HEK293 (cell line): Measurements from ENCODE around the gene UTP4.
A peak's percentile ranks its signal among the peaks of the same experiment; 100 is the strongest.

Source experiments
- CTCF ChIA-PET: fragments of 350-600 bp; formaldehyde crosslinking; extraction: SDS; loops from one replicate; lab custom pipeline; 2021; ENCODE audit warnings: antibody characterized with exemption; lab: Yijun Ruan, JAX
- POLR2A ChIA-PET: fragments of 300-600 bp; formaldehyde crosslinking; extraction: SDS; loops from one replicate; lab custom pipeline; 2020; ENCODE audit warnings: antibody characterized with exemption, inconsistent platforms; lab: Yijun Ruan, JAX
- H3K27ac ChIP-seq: fragments of 200-500 bp; sonication (Bioruptor generic); 2 replicates; pipeline ENCODE4 v1.5.1; 2014; ENCODE audit warnings: low read depth, low read length, control low read depth, inconsistent platforms; ENCODE audit errors: extremely low read depth
- H3K36me3 ChIP-seq, 2 experiments: fragments of 200-500 bp in 1 of 2; sonication (Bioruptor generic) in 1 of 2; 1 replicate in 1 of 2; 2 replicates in 1 of 2; pipeline ENCODE4 v1.5.1; 2014 to 2017; ENCODE audit warnings: inconsistent platforms in 2 of 2, low read length in 2 of 2; ENCODE audit not compliant: control insufficient read depth in 2 of 2, insufficient read depth in 1 of 2
- H3K4me1 ChIP-seq: fragments of 200-500 bp; sonication (Bioruptor generic); 2 replicates; pipeline ENCODE4 v1.5.1; 2014; ENCODE audit warnings: mild to moderate bottlenecking, low read length, inconsistent platforms; ENCODE audit not compliant: control insufficient read depth, insufficient read depth
- H3K4me3 ChIP-seq: 2 replicates; pipeline ENCODE4 v1.5.1; 2011; ENCODE audit warnings: low read depth, mild to moderate bottlenecking, control low read depth, low read length, moderate library complexity
- H3K9me3 ChIP-seq: fragments of 200-500 bp; sonication (Bioruptor generic); 2 replicates; pipeline ENCODE4 v1.5.1; 2014; ENCODE audit warnings: low read depth, low read length, inconsistent platforms; ENCODE audit not compliant: control insufficient read depth, insufficient read depth
- EGR2 ChIP-seq: fragments of 450-650 bp; formaldehyde crosslinking; IDR thresholded peaks from 2 replicates; pipeline ENCODE4 v1.5.1; 2016; ENCODE audit warnings: low read depth, missing biosample characterization, missing genetic modification characterization
- IKZF3 ChIP-seq: fragments of 450-650 bp; IDR thresholded peaks from 2 replicates; pipeline ENCODE4 v1.5.0; 2018; ENCODE audit warnings: missing biosample characterization, mild to moderate bottlenecking, missing genetic modification characterization, moderate library complexity
- KLF1 ChIP-seq: fragments of 450-650 bp; formaldehyde crosslinking; IDR thresholded peaks from 2 replicates; pipeline ENCODE4 v1.5.1; 2016; ENCODE audit warnings: missing biosample characterization, missing genetic modification characterization
- KLF8 ChIP-seq: fragments of 450-650 bp; formaldehyde crosslinking; IDR thresholded peaks from 2 replicates; pipeline ENCODE4 v1.5.1; 2016; ENCODE audit warnings: missing biosample characterization, missing genetic modification characterization
- SP3 ChIP-seq: fragments of 450-650 bp; formaldehyde crosslinking; IDR thresholded peaks from 2 replicates; pipeline ENCODE4 v1.5.1; 2016; ENCODE audit warnings: missing biosample characterization, missing genetic modification characterization
- YY1 ChIP-seq: fragments of 450-650 bp; formaldehyde crosslinking; IDR thresholded peaks from 2 replicates; pipeline ENCODE4 v1.5.1; 2018; ENCODE audit warnings: missing biosample characterization, missing genetic modification characterization
- ZFP3 ChIP-seq: fragments of 450-650 bp; formaldehyde crosslinking; IDR thresholded peaks from 2 replicates; pipeline ENCODE4 v1.5.1; 2016; ENCODE audit warnings: low read depth, missing biosample characterization, missing genetic modification characterization
- ZNF114 ChIP-seq: fragments of 450-650 bp; formaldehyde crosslinking; IDR thresholded peaks from 2 replicates; pipeline ENCODE4 v1.5.0; 2017; ENCODE audit warnings: missing biosample characterization, missing genetic modification characterization
- ZNF19 ChIP-seq: fragments of 450-650 bp; formaldehyde crosslinking; IDR thresholded peaks from 2 replicates; pipeline ENCODE4; 2016; ENCODE audit warnings: missing biosample characterization, missing genetic modification characterization, low read depth
- ZNF292 ChIP-seq: fragments of 450-650 bp; formaldehyde crosslinking; IDR thresholded peaks from 2 replicates; pipeline ENCODE4 v1.5.1; 2016; ENCODE audit warnings: low read depth, missing biosample characterization, missing genetic modification characterization, borderline replicate concordance
- ZNF391 ChIP-seq: fragments of 450-650 bp; formaldehyde crosslinking; IDR thresholded peaks from 2 replicates; pipeline ENCODE4 v1.5.1; 2016; ENCODE audit warnings: low read depth, missing biosample characterization, missing genetic modification characterization, borderline replicate concordance
- ZNF600 ChIP-seq: fragments of 450-650 bp; formaldehyde crosslinking; IDR thresholded peaks from 2 replicates; pipeline ENCODE4 v1.5.1; 2016; ENCODE audit warnings: missing biosample characterization, missing genetic modification characterization
- ZNF610 ChIP-seq: fragments of 450-650 bp; formaldehyde crosslinking; IDR thresholded peaks from 2 replicates; pipeline ENCODE4 v1.5.1; 2016; ENCODE audit warnings: missing biosample characterization, missing genetic modification characterization, borderline replicate concordance
- ZNF701 ChIP-seq: fragments of 450-650 bp; formaldehyde crosslinking; IDR thresholded peaks from 2 replicates; pipeline ENCODE4 v1.5.1; 2016; ENCODE audit warnings: missing biosample characterization, missing genetic modification characterization
- ZNF76 ChIP-seq: fragments of 450-650 bp; formaldehyde crosslinking; IDR thresholded peaks from 2 replicates; pipeline ENCODE4; 2016; ENCODE audit warnings: low read depth, missing biosample characterization, missing genetic modification characterization, borderline replicate concordance
- ZXDB ChIP-seq: fragments of 450-650 bp; formaldehyde crosslinking; IDR thresholded peaks from 2 replicates; pipeline ENCODE4 v1.5.1; 2016; ENCODE audit warnings: missing biosample characterization, missing genetic modification characterization
- TF ChIP-seq, protein P1 (sequence below): fragments of 450-650 bp; formaldehyde crosslinking; IDR thresholded peaks from 2 replicates; pipeline ENCODE4 v1.5.1; 2016; ENCODE audit warnings: missing biosample characterization, missing genetic modification characterization
- TF ChIP-seq, protein P2 (sequence below): fragments of 450-650 bp; formaldehyde crosslinking; IDR thresholded peaks from 2 replicates; pipeline ENCODE4 v1.5.1; 2016; ENCODE audit warnings: missing biosample characterization, missing genetic modification characterization
- TF ChIP-seq, protein P3 (sequence below): fragments of 450-650 bp; formaldehyde crosslinking; IDR thresholded peaks from 2 replicates; pipeline ENCODE4 v1.5.1; 2016; ENCODE audit warnings: missing biosample characterization, missing genetic modification characterization
- TF ChIP-seq, protein P4 (sequence below): fragments of 450-650 bp; formaldehyde crosslinking; IDR thresholded peaks from 2 replicates; pipeline ENCODE4 v1.5.1; 2017; ENCODE audit warnings: missing biosample characterization, missing genetic modification characterization
- TF ChIP-seq, protein P5 (sequence below): fragments of 450-650 bp; formaldehyde crosslinking; IDR thresholded peaks from 2 replicates; pipeline ENCODE4 v1.5.1; 2016; ENCODE audit warnings: missing biosample characterization, missing genetic modification characterization
- TF ChIP-seq, protein P6 (sequence below): fragments of 450-650 bp; formaldehyde crosslinking; IDR thresholded peaks from 2 replicates; pipeline ENCODE4 v1.5.1; 2016; ENCODE audit warnings: missing biosample characterization, missing genetic modification characterization, low read depth

UTP4 gene

DNA sequence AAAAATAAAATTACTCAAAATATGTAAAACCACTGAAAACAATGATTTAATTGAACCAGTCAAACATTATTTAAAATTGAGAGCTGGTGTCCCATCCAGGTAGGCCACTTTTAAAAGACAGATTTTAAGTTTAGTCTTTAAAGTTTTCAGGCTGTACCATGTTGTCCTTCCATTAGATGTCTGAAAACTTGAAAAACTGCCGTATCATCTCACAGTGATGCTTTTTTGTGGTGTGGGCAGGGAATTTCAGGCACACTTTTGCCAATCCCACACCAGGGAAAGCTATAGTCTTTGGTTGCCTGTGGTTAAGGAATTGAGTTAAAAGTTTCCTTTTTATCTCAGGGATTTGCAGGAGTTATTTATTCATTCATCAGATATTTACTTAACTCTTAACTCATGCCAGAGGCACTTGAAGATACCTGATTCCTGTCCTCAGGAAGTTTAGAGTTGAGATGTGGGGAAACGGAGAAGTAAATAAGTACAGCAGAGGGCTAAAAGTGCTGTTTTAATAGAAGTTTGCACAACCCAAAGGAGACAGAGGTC is 57.7 kb downstream of the UTP4 start (continued):
- TF ChIP-seq, protein P1, sequence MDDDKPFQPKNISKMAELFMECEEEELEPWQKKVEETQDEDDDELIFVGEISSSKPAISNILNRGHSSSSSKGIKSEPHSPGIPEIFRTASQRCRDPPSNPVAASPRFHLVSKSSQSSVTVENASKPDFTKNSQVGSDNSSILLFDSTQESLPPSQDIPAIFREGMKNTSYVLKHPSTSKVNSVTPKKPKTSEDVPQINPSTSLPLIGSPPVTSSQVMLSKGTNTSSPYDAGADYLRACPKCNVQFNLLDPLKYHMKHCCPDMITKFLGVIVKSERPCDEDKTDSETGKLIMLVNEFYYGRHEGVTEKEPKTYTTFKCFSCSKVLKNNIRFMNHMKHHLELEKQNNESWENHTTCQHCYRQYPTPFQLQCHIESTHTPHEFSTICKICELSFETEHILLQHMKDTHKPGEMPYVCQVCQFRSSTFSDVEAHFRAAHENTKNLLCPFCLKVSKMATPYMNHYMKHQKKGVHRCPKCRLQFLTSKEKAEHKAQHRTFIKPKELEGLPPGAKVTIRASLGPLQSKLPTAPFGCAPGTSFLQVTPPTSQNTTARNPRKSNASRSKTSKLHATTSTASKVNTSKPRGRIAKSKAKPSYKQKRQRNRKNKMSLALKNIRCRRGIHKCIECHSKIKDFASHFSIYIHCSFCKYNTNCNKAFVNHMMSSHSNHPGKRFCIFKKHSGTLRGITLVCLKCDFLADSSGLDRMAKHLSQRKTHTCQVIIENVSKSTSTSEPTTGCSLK (tag by site-specific recombination): no peak
- TF ChIP-seq ZNF391 (tag by site-specific recombination) (no peak), IKZF3 (no peak), ZNF76 (tag by site-specific recombination) (no peak), YY1 (no peak)
- TF ChIP-seq, protein P2, sequence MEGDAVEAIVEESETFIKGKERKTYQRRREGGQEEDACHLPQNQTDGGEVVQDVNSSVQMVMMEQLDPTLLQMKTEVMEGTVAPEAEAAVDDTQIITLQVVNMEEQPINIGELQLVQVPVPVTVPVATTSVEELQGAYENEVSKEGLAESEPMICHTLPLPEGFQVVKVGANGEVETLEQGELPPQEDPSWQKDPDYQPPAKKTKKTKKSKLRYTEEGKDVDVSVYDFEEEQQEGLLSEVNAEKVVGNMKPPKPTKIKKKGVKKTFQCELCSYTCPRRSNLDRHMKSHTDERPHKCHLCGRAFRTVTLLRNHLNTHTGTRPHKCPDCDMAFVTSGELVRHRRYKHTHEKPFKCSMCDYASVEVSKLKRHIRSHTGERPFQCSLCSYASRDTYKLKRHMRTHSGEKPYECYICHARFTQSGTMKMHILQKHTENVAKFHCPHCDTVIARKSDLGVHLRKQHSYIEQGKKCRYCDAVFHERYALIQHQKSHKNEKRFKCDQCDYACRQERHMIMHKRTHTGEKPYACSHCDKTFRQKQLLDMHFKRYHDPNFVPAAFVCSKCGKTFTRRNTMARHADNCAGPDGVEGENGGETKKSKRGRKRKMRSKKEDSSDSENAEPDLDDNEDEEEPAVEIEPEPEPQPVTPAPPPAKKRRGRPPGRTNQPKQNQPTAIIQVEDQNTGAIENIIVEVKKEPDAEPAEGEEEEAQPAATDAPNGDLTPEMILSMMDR (tag by site-specific recombination): no peak
- TF ChIP-seq, protein P3, sequence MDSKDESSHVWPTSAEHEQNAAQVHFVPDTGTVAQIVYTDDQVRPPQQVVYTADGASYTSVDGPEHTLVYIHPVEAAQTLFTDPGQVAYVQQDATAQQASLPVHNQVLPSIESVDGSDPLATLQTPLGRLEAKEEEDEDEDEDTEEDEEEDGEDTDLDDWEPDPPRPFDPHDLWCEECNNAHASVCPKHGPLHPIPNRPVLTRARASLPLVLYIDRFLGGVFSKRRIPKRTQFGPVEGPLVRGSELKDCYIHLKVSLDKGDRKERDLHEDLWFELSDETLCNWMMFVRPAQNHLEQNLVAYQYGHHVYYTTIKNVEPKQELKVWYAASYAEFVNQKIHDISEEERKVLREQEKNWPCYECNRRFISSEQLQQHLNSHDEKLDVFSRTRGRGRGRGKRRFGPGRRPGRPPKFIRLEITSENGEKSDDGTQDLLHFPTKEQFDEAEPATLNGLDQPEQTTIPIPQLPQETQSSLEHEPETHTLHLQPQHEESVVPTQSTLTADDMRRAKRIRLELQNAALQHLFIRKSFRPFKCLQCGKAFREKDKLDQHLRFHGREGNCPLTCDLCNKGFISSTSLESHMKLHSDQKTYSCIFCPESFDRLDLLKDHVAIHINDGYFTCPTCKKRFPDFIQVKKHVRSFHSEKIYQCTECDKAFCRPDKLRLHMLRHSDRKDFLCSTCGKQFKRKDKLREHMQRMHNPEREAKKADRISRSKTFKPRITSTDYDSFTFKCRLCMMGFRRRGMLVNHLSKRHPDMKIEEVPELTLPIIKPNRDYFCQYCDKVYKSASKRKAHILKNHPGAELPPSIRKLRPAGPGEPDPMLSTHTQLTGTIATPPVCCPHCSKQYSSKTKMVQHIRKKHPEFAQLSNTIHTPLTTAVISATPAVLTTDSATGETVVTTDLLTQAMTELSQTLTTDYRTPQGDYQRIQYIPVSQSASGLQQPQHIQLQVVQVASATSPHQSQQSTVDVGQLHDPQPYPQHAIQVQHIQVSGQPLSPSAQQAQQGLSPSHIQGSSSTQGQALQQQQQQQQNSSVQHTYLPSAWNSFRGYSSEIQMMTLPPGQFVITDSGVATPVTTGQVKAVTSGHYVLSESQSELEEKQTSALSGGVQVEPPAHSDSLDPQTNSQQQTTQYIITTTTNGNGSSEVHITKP (tag by site-specific recombination): peak; percentile 40; the same call in 1 of the 2 replicates
- TF ChIP-seq, protein P4, sequence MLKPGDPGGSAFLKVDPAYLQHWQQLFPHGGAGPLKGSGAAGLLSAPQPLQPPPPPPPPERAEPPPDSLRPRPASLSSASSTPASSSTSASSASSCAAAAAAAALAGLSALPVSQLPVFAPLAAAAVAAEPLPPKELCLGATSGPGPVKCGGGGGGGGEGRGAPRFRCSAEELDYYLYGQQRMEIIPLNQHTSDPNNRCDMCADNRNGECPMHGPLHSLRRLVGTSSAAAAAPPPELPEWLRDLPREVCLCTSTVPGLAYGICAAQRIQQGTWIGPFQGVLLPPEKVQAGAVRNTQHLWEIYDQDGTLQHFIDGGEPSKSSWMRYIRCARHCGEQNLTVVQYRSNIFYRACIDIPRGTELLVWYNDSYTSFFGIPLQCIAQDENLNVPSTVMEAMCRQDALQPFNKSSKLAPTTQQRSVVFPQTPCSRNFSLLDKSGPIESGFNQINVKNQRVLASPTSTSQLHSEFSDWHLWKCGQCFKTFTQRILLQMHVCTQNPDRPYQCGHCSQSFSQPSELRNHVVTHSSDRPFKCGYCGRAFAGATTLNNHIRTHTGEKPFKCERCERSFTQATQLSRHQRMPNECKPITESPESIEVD (tag by site-specific recombination): peak; percentile 59; the same call in 1 of the 2 replicates

DNA sequence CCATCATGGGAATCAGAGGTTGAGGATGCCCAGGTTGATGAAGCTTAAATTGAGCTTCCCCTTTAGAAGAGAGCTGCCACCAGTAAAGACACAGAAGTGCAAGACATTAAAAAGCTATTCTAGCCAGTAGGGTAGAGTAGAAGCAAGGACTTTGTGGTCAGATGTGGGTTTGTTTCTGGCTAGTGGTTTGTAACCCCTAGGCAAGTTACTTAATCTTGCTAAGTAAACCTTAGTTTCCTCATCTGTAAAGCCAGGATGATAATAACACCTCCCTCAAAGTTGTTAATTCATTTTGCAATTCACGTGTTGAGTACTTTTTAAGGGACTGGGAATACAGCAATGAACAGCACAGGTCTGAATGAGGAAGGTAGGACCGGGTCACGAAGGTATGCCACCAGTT is 58.1 kb downstream of the UTP4 start:
- Histone ChIP-seq H3K27ac (no peak overlapping the region; the same call in 1 of the 2 replicates), H3K4me3 (no peak overlapping the region), H3K36me3 (no peaks in the 10 kb centered on the region), H3K9me3 (no peaks in the 10 kb centered on the region), H3K4me1 (peaks cover 14% of the 10 kb centered on the region)
- CTCF ChIA-PET: no interaction called here
- POLR2A ChIA-PET: interaction anchor here (0.6 kb wide), 1 partner anchor 37 kb away, joined by 4 read pairs; no protein-coding TSS in a partner anchor
- no peak for TF ChIP-seq ZFP3 (tag by site-specific recombination)
- no peak for TF ChIP-seq ZNF391 (tag by site-specific recombination)
- no peak for TF ChIP-seq ZNF114 (tag by site-specific recombination)
- no peak for TF ChIP-seq SP3
- TF ChIP-seq EGR2 (tag by site-specific recombination): no peak
- no peak for TF ChIP-seq ZNF610 (tag by site-specific recombination)
- no peak for TF ChIP-seq YY1
- no peak for TF ChIP-seq ZNF19 (tag by site-specific recombination)
- TF ChIP-seq, protein P5, sequence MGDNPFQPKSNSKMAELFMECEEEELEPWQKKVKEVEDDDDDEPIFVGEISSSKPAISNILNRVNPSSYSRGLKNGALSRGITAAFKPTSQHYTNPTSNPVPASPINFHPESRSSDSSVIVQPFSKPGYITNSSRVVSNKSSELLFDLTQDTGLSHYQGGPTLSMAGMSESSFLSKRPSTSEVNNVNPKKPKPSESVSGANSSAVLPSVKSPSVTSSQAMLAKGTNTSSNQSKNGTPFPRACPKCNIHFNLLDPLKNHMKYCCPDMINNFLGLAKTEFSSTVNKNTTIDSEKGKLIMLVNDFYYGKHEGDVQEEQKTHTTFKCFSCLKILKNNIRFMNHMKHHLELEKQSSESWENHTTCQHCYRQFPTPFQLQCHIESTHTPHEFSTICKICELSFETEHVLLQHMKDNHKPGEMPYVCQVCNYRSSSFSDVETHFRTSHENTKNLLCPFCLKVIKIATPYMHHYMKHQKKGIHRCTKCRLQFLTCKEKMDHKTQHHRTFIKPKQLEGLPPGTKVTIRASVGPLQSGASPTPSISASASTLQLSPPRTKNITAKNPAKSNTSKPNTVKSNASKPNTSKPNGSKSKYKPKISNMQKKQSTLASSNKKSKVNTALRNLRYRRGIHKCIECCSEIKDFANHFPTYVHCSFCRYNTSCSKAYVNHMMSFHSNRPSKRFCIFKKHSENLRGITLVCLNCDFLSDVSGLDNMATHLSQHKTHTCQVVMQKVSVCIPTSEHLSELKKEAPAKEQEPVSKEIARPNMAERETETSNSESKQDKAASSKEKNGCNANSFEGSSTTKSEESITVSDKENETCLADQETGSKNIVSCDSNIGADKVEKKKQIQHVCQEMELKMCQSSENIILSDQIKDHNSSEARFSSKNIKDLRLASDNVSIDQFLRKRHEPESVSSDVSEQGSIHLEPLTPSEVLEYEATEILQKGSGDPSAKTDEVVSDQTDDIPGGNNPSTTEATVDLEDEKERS (tag by site-specific recombination): no peak
- TF ChIP-seq ZXDB (tag by site-specific recombination): no peak
- TF ChIP-seq, protein P6, sequence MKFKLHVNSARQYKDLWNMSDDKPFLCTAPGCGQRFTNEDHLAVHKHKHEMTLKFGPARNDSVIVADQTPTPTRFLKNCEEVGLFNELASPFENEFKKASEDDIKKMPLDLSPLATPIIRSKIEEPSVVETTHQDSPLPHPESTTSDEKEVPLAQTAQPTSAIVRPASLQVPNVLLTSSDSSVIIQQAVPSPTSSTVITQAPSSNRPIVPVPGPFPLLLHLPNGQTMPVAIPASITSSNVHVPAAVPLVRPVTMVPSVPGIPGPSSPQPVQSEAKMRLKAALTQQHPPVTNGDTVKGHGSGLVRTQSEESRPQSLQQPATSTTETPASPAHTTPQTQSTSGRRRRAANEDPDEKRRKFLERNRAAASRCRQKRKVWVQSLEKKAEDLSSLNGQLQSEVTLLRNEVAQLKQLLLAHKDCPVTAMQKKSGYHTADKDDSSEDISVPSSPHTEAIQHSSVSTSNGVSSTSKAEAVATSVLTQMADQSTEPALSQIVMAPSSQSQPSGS (tag by site-specific recombination): no peak
- no peak for TF ChIP-seq ZNF292
- TF ChIP-seq ZNF600: no peak
- no peak for TF ChIP-seq KLF8 (tag by site-specific recombination)
- no peak for TF ChIP-seq KLF1
- TF ChIP-seq ZNF701: no peak
